NAMALWA (cell line): ENCODE measurements around the gene PDE1C.

Source experiments
- DNase-seq: peaks from one replicate; pipeline ENCODE4 v3.0.0-alpha.2; 2015; ENCODE audit warnings: low spot score

Gene PDE1C

GRCh38 chr7:32074787-32075585, 4.8 kb upstream of the PDE1C start:
- DNase-seq, result no peak

GRCh38 chr7:32073533-32073932, 3.3 kb upstream of the PDE1C start:
- no peak for DNase-seq

- peak; percentile 16 for DNase-seq
Measured at GRCh38 chr7:32072397-32072796, 2.2 kb upstream of the PDE1C start.

- no peak for DNase-seq
Measured at GRCh38 chr7:32071466-32072091, 1.4 kb upstream of the PDE1C start.

GRCh38 chr7:32070051-32070405, 179 bp downstream of the PDE1C start:
- DNase-seq, result no peak

GRCh38 chr7:32069116-32069650, 1.0 kb downstream of the PDE1C start:
- no peak for DNase-seq

- no peak for DNase-seq
Measured at GRCh38 chr7:32068411-32069101, 1.7 kb downstream of the PDE1C start.

GRCh38 chr7:32066441-32066840, 3.8 kb downstream of the PDE1C start:
- DNase-seq, result no peak

GRCh38 chr7:32063614-32064013, 6.6 kb downstream of the PDE1C start:
- DNase-seq, result no peak

GRCh38 chr7:32062150-32062549, 8.1 kb downstream of the PDE1C start:
- peak; percentile 58 for DNase-seq

- DNase-seq, result no peak
Measured at GRCh38 chr7:32061346-32061745, 8.9 kb downstream of the PDE1C start.

- DNase-seq, result no peak
Measured at GRCh38 chr7:32059289-32060011, 10.8 kb downstream of the PDE1C start.

GRCh38 chr7:32058002-32058401, 12.2 kb downstream of the PDE1C start:
- DNase-seq, result no peak

- DNase-seq, result no peak
Measured at GRCh38 chr7:32056767-32057166, 13.4 kb downstream of the PDE1C start.

- no peak for DNase-seq
Measured at GRCh38 chr7:32053204-32053603, 17.0 kb downstream of the PDE1C start.

- no peak for DNase-seq
Measured at GRCh38 chr7:32051128-32051527, 19.1 kb downstream of the PDE1C start.

GRCh38 chr7:32049599-32049998, 20.6 kb downstream of the PDE1C start:
- DNase-seq, result no peak

GRCh38 chr7:32048970-32049491, 21.2 kb downstream of the PDE1C start:
- DNase-seq, result no peak

- no peak for DNase-seq
Measured at GRCh38 chr7:32047801-32048200, 22.4 kb downstream of the PDE1C start.

- DNase-seq, result no peak
Measured at GRCh38 chr7:32047075-32047474, 23.1 kb downstream of the PDE1C start.

- DNase-seq, result no peak
Measured at GRCh38 chr7:32045228-32045627, 25.0 kb downstream of the PDE1C start.

GRCh38 chr7:32044739-32045138, 25.5 kb downstream of the PDE1C start:
- DNase-seq, result no peak
